Activated CD4-positive, alpha-beta memory T cell treated with anti-CD3 and anti-CD28 coated beads, Interleukin-2, amount 10 ng/mL, durations not matched to agents 7 days and 5 days (primary cell): Measurements from ENCODE around the gene GADD45A. TPM values are rescaled to one million over a fixed set of nuclear protein-coding genes. Genes with fewer than 3 reads are reported as not detected.
"Not testable (repeated sequence)": the region's sequence is repeated elsewhere in the genome, so short reads cannot be mapped to it uniquely, and the experiment has no call there.

ENCODE experiments used
- CTCF ChIA-PET: fragments of 350-600 bp; sonication (Branson Sonifier 250); formaldehyde crosslinking; loops from one replicate; lab custom pipeline; 2021; ENCODE audit warnings: antibody characterized with exemption, inconsistent platforms; lab: Charles Lee
- POLR2A ChIA-PET: fragments of 350-600 bp; sonication (Branson Sonifier 250); formaldehyde crosslinking; loops from one replicate; lab custom pipeline; 2021; ENCODE audit warnings: antibody characterized with exemption; lab: Charles Lee
- DNase-seq: peaks from one replicate; pipeline ENCODE4 v3.0.0-alpha.2; 2020
- H3K27ac Mint-ChIP-seq: one replicate; pipeline ENCODE4 v1.8.0; 2021; ENCODE audit warnings: mild to moderate bottlenecking, mixed read lengths
- H3K27me3 Mint-ChIP-seq: one replicate; pipeline ENCODE4 v1.8.0; 2021; ENCODE audit warnings: mixed read lengths
- H3K36me3 Mint-ChIP-seq: one replicate; pipeline ENCODE4 v1.8.0; 2021; ENCODE audit warnings: low read depth, mixed read lengths
- H3K4me1 Mint-ChIP-seq: one replicate; pipeline ENCODE4 v1.8.0; 2021; ENCODE audit warnings: mixed read lengths
- H3K4me3 Mint-ChIP-seq: one replicate; pipeline ENCODE4 v1.8.0; 2021; ENCODE audit warnings: mild to moderate bottlenecking, mixed read lengths
- H3K9me3 Mint-ChIP-seq: one replicate; pipeline ENCODE4 v1.8.0; 2021; ENCODE audit warnings: mixed read lengths
- total RNA-seq, 2 experiments: library from RNA; stranded (reverse); gene quantifications; one replicate each; pipeline ENCODE4 v1.2.3, GENCODE V29; 2021

GADD45A gene
- total RNA-seq, 2 experiments from 2014 or later: 29.5 to 30.7 TPM

- POLR2A ChIA-PET: no interaction called here
These were observed 34.6 kb downstream of the GADD45A start for GRCh38 chr1:67719329-67720196.

GRCh38 chr1:67721112-67721511 lies 36.1 kb downstream of the GADD45A start:
- POLR2A ChIA-PET: interaction anchor here (0.8 kb wide), 1 partner anchor 15 kb away, joined by 3 read pairs; no protein-coding TSS in a partner anchor

More at GRCh38 chr1:67719329-67720196, 34.6 kb downstream of the GADD45A start:
- no peak for DNase-seq
- CTCF ChIA-PET: interaction anchor here (1.0 kb wide), 1 partner anchor 25 kb away, joined by 3 read pairs; no protein-coding TSS in a partner anchor
- Mint-ChIP-seq H3K4me1 (no peaks in the 10 kb centered on the region), H3K9me3 (no peaks in the 10 kb centered on the region), H3K4me3 (no peak overlapping the region), H3K36me3 (no peaks in the 10 kb centered on the region), H3K27me3 (no peaks in the 10 kb centered on the region), H3K27ac (no peak overlapping the region)

GRCh38 chr1:67721650-67722291 lies 36.8 kb downstream of the GADD45A start:
- Mint-ChIP-seq H3K4me1 (peaks cover 5% of the 10 kb centered on the region), H3K4me3 (no peak overlapping the region), H3K36me3 (no peaks in the 10 kb centered on the region), H3K9me3 (no peaks in the 10 kb centered on the region), H3K27me3 (no peaks in the 10 kb centered on the region), H3K27ac (no peak overlapping the region)
- POLR2A ChIA-PET: interaction anchor here (0.8 kb wide), 1 partner anchor 14 kb away, joined by 3 read pairs; no protein-coding TSS in a partner anchor
- CTCF ChIA-PET: interaction anchor here (1.2 to 1.5 kb wide), 2 partner anchors 38 to 161 kb away, joined by 3 to 4 read pairs; no protein-coding TSS in a partner anchor
- no peak for DNase-seq

More at GRCh38 chr1:67721112-67721511, 36.1 kb downstream of the GADD45A start:
- CTCF ChIA-PET: interaction anchor here (1.2 to 1.5 kb wide), 2 partner anchors 39 to 160 kb away, joined by 3 to 4 read pairs; no protein-coding TSS in a partner anchor
- no peak overlapping the region for H3K4me3 Mint-ChIP-seq
- H3K9me3 Mint-ChIP-seq: no peaks in the 10 kb centered on the region
- H3K27ac Mint-ChIP-seq: no peak overlapping the region
- H3K27me3 Mint-ChIP-seq: no peaks in the 10 kb centered on the region
- H3K36me3 Mint-ChIP-seq: no peaks in the 10 kb centered on the region
- no peak for DNase-seq
- peaks cover 3% of the 10 kb centered on the region for H3K4me1 Mint-ChIP-seq

GRCh38 chr1:67722292-67722944 lies 37.4 kb downstream of the GADD45A start:
- DNase-seq: no peak
- Mint-ChIP-seq H3K27ac (no peak overlapping the region), H3K36me3 (no peaks in the 10 kb centered on the region), H3K4me3 (no peak overlapping the region), H3K27me3 (no peaks in the 10 kb centered on the region), H3K4me1 (peaks cover 7% of the 10 kb centered on the region), H3K9me3 (no peaks in the 10 kb centered on the region)
- ChIA-PET CTCF (no interaction called here), POLR2A (no interaction called here)

- Mint-ChIP-seq H3K4me1 (peaks cover 7% of the 10 kb centered on the region), H3K9me3 (no peaks in the 10 kb centered on the region), H3K27me3 (no peaks in the 10 kb centered on the region), H3K36me3 (no peaks in the 10 kb centered on the region), H3K4me3 (no peak overlapping the region), H3K27ac (no peak overlapping the region)
- DNase-seq: no peak
- POLR2A ChIA-PET: no interaction called here
- CTCF ChIA-PET: interaction anchor here (1.0 kb wide), 1 partner anchor 39 kb away, joined by 4 read pairs; no protein-coding TSS in a partner anchor
These were observed 38.1 kb downstream of the GADD45A start for GRCh38 chr1:67723126-67723525.

- ChIA-PET CTCF (interaction anchor here (1.0 kb wide), 1 partner anchor 39 kb away, joined by 4 read pairs; no protein-coding TSS in a partner anchor), POLR2A (interaction anchor here (0.6 to 0.9 kb wide), 2 partner anchors 38 to 1533 kb away, joined by 3 read pairs; partner anchors contain the start of gene GADD45A)
- no peak overlapping the region for H3K4me3 Mint-ChIP-seq
- no peak for DNase-seq
- H3K27me3 Mint-ChIP-seq: no peaks in the 10 kb centered on the region
- H3K27ac Mint-ChIP-seq: no peak overlapping the region
- peaks cover 7% of the 10 kb centered on the region for H3K4me1 Mint-ChIP-seq
- no peaks in the 10 kb centered on the region for H3K9me3 Mint-ChIP-seq
- no peaks in the 10 kb centered on the region for H3K36me3 Mint-ChIP-seq
These were observed 38.6 kb downstream of the GADD45A start for GRCh38 chr1:67723620-67724019.

GRCh38 chr1:67724928-67725560 lies 40.0 kb downstream of the GADD45A start:
- POLR2A ChIA-PET: no interaction called here
- no peak for DNase-seq
- Mint-ChIP-seq H3K27me3 (peaks cover 1% of the 10 kb centered on the region), H3K4me3 (no peak overlapping the region), H3K4me1 (peaks cover 11% of the 10 kb centered on the region), H3K36me3 (no peaks in the 10 kb centered on the region), H3K27ac (no peak overlapping the region), H3K9me3 (no peaks in the 10 kb centered on the region)
- CTCF ChIA-PET: no interaction called here

GRCh38 chr1:67726224-67726623 lies 41.2 kb downstream of the GADD45A start:
- CTCF ChIA-PET: no interaction called here
- no peak overlapping the region for H3K27ac Mint-ChIP-seq
- no peak for DNase-seq
- no peaks in the 10 kb centered on the region for H3K36me3 Mint-ChIP-seq
- no peak overlapping the region for H3K4me3 Mint-ChIP-seq
- H3K27me3 Mint-ChIP-seq: peaks cover 2% of the 10 kb centered on the region
- POLR2A ChIA-PET: no interaction called here
- H3K9me3 Mint-ChIP-seq: no peaks in the 10 kb centered on the region
- peaks cover 13% of the 10 kb centered on the region for H3K4me1 Mint-ChIP-seq

- no peak for DNase-seq
- Mint-ChIP-seq H3K4me3 (no peak overlapping the region), H3K36me3 (no peaks in the 10 kb centered on the region), H3K27ac (no peak overlapping the region), H3K9me3 (no peaks in the 10 kb centered on the region), H3K4me1 (peaks cover 13% of the 10 kb centered on the region), H3K27me3 (peaks cover 4% of the 10 kb centered on the region)
- CTCF ChIA-PET: interaction anchor here (1.0 to 1.8 kb wide), 2 partner anchors 30 to 168 kb away, joined by 3 to 5 read pairs; no protein-coding TSS in a partner anchor
- POLR2A ChIA-PET: no interaction called here
These were observed 44.9 kb downstream of the GADD45A start for GRCh38 chr1:67729872-67730271.

- peaks cover 12% of the 10 kb centered on the region for H3K4me1 Mint-ChIP-seq
- H3K4me3 Mint-ChIP-seq, DNase-seq, H3K36me3 Mint-ChIP-seq, POLR2A ChIA-PET, H3K9me3 Mint-ChIP-seq, H3K27me3 Mint-ChIP-seq, H3K27ac Mint-ChIP-seq: not testable (repeated sequence)
- CTCF ChIA-PET: interaction anchor here (1.0 kb wide), 1 partner anchor 169 kb away, joined by 3 read pairs; no protein-coding TSS in a partner anchor
These were observed 45.3 kb downstream of the GADD45A start for GRCh38 chr1:67730312-67730711.

GRCh38 chr1:67731322-67731721 lies 46.3 kb downstream of the GADD45A start:
- Mint-ChIP-seq H3K9me3 (no peaks in the 10 kb centered on the region), H3K4me1 (peaks cover 18% of the 10 kb centered on the region), H3K36me3 (no peaks in the 10 kb centered on the region), H3K27ac (no peak overlapping the region), H3K27me3 (peaks cover 4% of the 10 kb centered on the region), H3K4me3 (no peak overlapping the region)
- DNase-seq: no peak
- ChIA-PET CTCF (interaction anchor here (1.0 kb wide), 1 partner anchor 47 kb away, joined by 3 read pairs; the partner anchor contains the start of gene GADD45A), POLR2A (no interaction called here)

- no peak overlapping the region for H3K27ac Mint-ChIP-seq
- H3K4me3 Mint-ChIP-seq: no peak overlapping the region
- no peak for DNase-seq
- ChIA-PET CTCF (no interaction called here), POLR2A (interaction anchor here (0.7 to 0.9 kb wide), 2 partner anchors 9 to 28 kb away, joined by 3 read pairs; no protein-coding TSS in a partner anchor)
- no peaks in the 10 kb centered on the region for H3K9me3 Mint-ChIP-seq
- H3K36me3 Mint-ChIP-seq: no peaks in the 10 kb centered on the region
- H3K4me1 Mint-ChIP-seq: peaks cover 20% of the 10 kb centered on the region
- H3K27me3 Mint-ChIP-seq: peaks cover 4% of the 10 kb centered on the region
These were observed 47.8 kb downstream of the GADD45A start for GRCh38 chr1:67732750-67733151.
